ENCODE measurements around the gene AAMP.
A peak's percentile ranks its signal among the peaks of the same experiment; 100 is the strongest.

Gene AAMP

DNA sequence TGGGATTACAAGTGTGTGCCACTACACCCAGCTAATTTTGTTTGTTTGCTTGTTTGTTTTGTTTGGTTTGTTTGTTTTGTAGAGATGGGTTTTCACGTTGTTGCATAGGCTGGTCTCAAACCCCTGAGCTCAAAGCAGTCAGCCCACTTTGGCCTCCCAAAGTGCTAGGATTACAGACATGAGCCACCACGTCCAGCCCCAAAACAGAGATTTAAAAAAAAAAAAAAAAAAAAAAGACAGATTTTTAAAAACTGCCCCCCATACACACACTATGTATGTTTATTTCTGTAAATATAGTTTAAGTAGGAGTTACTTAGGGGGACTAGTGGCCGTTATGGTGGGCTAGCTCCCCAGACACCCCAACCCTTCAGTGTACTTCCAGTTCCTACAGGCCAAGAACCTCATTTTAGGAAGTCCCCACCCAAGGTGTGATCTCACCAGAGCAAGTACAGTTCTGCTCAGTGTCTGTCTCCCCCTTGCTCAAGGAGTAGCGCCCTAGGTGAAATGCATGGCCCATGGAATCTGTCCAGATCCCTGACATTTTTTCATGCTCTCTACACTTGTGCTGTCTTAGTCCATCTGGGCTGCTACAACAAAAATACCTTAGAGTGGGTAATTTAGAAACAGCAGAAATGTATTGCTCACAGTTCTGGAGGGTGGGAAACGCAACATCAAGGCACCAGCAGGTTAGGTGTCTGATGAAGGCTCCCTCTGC is 23.9 kb upstream of the AAMP start:
- DNase-seq, result no peak

- peak; percentile 76 for DNase-seq
These were observed 22.4 kb upstream of the AAMP start, which contains the start of gene TMBIM1 for GRCh38 chr2:218292048-218293014. TMBIM1 (minus strand) TSS chr2:218292503; CDS start chr2:218282141, 10,362 bp downstream.

GRCh38 chr2:218291318-218292047 is 21.5 kb upstream of the AAMP start:
- DNase-seq, result no peak

DNA sequence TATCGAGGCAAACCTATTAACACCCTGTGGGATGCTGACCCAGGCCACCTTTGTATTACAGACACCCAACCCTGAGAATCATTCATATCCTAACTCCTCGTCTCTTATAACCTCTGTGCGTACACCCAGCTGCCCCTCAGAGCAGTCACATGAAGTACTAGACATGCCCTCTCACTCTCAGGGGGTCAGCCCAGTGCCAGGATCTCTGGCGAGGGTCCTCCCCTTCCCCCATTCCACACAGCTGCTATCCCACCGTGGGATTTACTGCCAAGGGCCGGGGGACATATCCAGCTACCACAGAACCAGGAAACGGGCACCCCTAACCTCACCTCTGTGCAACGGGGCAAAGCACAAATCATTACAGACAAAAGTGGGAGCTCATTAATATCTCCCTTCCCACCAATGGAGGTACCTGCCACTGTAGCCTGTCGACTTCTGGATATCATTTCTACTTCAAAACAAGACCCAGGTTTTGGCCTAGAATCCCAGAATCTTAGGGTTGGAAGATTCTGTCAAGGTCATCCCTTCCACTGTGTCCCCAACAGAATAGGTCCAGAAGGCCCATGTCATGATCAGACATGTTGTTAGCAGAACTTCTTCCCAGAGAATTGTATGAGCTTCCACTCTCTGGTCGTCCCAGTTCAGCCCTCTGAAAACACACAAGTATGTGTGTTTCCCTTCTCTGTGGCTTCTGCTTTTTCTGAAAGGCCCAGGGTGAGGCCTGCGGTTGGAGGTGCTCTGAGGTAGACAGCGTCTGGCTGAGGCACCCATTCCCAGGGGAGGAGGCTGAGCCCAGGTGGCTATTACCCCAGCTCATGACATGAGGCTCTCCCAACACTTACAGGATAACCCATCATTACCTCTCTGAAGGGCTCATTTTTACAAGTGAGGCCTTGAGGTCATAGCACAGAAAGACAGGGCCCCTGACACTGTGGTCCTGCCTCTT is 20.7 kb upstream of the AAMP start:
- peak; percentile 39 for DNase-seq

GRCh38 chr2:218289639-218290315 is 19.8 kb upstream of the AAMP start:
- DNase-seq, result no peak

DNA sequence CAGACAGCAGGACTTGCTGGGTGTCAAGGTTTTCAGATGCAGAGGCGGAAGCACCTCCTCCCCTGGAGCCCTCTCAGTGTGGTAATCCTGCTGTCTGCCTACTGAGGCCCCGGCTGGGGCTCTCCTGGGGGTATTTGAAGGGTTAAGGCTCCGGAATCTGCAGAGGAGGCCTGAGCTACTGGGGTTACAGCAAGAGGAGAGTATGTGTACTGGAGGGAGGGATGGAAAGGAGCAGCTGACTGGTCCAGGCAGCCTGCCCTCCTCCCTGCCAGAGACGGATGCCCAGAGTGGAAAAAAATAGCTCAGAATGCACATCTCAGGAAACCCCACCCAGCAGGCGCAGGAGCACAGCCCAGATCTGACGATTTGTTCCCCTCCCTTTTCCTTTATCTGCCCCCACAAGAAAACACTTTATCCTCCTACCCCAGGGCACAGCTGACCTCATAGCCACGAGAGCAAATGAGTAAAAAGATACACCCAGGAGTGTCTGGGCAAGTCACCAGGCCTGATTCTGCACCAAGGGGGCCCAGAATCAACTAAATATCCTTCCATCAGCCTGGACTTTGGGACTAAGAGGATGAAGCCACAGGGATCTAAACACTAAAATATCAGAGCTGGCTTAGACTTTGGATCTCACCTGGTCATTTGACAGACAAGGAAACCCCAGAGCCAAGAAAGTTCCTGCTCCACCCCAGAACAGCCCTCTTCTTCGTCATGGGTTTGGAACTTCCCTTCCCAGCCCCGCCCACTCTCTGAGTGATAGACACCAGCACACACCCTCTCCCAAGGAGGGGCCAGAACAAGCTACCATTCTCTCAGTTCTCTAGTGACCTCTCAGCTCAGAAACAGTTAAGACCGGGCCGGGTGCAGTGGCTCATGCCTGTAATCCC is 16.9 kb upstream of the AAMP start:
- peak; percentile 70 for DNase-seq

DNA sequence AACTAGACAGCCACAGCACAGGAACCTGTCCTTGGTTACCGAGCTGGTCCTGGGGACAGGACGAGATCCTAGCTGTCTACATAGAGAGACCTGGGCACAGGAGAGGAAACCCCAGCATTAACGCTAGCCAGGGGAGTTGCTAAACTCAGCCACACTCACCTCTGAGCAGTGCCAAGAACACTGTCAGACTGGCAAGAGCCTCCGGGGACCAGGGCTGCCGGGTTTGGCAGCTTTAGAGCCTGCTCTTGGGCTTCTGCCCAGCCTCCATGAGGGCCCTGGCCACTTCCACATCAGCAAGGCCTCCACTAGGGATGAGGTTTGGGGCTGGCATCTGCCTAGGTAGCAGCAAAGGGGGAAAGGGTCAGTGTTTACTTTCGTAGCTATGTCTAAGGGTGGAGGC is 15.7 kb upstream of the AAMP start:
- DNase-seq, result no peak

DNA sequence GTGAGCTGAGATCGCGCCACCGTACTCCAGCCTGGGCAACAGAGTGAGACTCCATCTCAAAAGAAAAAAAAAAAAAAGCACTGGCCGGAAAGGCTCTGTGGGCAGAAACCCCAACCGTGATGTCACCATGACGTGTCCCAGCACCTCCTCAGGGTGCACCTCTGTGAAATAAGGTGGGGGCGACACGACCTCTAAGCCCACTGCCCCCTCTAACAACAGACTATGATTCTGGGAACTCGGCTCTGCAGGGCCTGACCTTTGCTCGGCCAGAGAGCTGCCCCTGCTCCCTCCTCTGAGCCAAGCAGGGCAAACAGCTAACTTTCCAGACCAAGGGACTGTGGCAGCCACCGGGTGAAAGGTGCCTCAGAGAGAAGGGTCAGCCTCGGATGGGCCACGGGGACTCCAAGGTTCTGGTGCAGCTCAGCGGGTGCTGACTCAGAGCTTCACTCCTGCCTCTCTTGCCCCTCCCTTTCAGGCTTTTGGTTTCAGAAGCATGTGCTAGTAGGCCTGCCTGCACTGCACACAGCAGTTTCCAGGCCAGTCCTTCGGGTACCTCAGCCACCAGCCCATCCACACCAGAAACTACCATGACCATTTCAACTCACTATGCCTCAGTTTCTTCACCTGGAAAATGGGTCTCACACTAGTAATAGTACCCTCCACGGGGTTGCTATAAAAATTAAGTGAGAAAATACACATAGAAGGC is 14.3 kb upstream of the AAMP start:
- peak; percentile 50 for DNase-seq

GRCh38 chr2:218282173-218282991 is 12.4 kb upstream of the AAMP start:
- DNase-seq, result no peak

DNA sequence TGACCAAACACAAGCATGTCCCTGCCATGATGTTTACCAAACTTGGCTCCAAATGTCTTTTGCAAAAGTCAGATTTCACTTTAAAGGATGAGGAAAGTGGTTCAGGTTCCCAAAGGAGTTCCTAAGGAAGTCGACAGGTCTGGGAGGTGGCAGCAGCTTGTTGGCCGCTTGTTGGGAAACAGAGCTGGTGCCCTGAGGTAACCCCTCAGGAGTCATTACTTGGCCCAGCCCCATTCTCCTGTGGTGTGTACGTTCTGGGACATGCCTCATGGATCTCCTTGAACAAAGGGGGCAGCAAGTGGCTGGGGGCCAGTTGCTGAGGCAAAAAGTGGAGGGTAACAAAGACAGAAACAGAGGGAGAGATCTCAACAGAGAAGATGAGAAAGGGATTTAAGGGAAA is 11.5 kb upstream of the AAMP start:
- DNase-seq, result no peak

DNA sequence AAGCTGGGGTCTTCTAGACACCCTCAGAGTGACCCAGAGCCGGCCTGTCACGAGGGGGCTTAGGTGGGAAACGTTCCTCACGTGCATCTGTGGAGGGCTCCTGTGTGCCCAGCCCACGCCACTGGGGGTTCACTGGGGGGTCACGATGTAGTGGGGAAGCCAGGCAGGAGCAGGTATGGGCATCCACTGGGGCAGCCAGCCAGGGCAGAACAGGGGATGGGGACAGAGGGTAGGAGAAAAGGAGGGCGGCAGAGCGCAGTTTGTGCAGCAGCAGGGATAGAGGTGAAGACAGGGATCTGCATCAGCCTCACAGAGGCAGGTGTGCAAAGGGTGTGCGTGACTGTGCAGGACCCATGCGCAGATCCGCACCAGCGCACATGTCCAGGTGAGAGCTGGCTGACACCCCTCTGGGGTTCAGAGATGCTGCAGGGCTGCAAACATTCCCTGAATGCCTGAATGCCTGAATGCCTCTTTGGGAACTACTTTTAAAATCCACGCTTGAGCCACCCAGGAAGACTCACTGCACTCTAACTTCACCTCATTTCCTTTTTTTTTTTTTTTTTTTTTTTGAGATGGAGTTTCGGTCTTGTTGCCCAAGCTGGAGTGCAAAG is 10.4 kb upstream of the AAMP start:
- no peak for DNase-seq

DNA sequence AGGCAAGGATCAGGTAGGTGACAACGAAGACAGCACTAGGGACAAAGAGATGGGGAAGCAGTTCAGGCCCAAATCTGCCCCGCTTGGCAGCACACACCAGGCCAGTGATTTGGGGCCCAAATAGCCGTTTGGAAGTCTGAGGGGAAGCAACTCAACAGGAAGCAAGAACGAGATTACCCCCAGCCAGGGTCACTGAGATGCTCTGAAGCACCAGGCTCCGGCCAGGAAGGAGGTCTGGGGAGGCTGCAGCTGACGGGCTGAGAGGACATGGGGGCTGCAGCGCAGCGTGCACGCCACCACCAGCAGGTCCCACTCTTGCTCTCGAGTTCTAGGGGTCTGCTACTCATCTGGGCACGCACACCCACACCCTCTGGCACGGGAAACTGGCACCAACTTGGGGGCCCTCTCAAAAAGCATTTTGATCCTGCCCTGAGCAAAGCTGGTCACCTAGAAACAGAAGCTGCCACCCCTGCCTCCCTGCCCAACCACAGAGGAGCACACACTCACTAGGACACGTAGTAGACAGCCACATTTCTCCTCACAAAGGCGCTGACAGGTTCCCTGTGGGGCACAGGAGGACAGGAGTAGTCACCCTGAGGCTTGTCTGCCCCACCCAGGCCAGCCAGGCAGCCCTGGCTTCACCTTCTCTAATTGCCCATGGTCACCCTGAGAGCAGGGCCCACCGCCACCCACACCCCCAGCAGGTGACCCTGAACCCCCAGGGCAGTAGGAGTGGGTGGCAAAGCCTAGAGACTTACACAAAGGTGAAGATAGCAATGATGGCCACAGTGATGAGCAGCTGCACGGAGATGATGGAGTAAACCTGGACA is 8.8 kb upstream of the AAMP start:
- no peak for DNase-seq

- no peak for DNase-seq
These were observed 8.0 kb upstream of the AAMP start for GRCh38 chr2:218277921-218278320.

DNA sequence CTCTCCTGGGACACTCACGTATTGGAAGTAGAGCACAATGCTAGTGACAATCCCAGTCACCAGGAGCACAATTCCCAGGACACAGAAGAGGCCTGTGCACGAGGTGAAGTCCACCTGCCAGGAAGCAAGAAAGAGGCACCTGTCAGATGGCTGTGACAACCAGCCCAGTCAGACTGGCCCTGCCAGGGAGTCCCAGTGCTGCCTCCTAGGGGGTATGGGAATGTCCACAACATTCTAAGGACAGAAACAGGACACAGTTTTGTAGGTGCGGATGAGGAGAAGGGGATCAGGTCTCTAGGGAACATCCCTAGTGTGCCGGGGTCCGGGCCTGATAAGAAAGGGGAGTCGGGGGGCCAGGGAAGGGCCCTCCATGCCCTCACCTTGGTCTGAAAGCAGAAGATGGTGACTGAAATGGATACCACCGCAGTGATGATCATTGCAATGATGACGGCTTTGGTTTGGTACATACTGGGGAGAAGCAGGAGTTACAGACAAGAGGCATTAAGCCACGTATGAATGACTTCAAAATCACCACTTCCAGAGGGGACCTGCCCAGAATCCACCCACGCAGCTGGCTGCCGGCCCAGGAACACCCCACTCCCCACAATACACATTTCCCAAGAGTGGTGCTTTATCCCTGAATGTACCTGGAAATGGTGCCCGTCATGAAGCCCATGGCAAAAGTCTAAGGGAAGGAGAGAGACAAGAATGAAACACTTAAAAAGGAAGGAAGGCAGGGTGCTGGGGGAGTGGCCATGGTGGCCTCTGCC is 7.2 kb upstream of the AAMP start:
- DNase-seq, result no peak

- DNase-seq, result no peak
These were observed 5.6 kb upstream of the AAMP start for GRCh38 chr2:218275371-218276072.

GRCh38 chr2:218274586-218274985 is 4.6 kb upstream of the AAMP start:
- DNase-seq, result no peak
